ENCODE measurements around the gene SNX20. TPM values are rescaled to one million over a fixed set of nuclear protein-coding genes. Genes with fewer than 3 reads are reported as not detected.

SNX20 gene
- polyA plus RNA-seq, 1 experiment, result not detected

DNA sequence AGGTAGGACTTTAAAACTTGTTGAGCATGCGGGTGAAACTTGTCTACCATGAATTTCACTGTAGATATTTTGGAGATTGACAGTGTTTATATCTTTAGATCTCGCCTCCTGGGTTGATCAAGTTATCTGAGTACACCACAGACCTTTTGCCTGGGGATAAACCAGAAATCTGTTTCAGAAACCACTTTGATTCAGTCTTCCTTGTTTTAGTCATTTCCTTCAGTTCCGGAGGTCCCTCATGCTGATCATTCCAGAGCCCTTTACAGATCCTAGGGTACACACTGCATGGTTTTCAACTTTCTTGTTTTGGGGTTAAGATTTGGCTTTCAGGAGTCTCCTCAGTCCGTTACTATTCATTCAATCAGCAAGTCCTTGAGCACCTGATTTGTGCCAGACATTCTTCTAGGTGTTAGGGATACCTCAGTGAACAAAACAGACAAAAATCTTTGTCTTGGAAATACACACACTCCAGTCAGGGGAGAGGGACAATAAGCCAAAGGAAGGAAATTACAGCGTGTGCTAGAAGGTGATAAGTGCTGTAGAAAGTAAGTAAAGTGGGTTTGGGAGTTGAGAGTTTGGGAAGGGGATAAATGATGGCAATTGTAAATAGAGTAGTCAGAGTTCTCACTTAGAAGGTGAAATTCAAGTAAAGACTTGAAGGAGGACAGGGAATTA lies 24.5 kb upstream of the SNX20 start:
- ChIA-PET CTCF (no interaction called here), POLR2A (no interaction called here)
- no peak for DNase-seq (ENCODE audit: low read depth, low spot score)
- TF ChIP-seq, protein P1, sequence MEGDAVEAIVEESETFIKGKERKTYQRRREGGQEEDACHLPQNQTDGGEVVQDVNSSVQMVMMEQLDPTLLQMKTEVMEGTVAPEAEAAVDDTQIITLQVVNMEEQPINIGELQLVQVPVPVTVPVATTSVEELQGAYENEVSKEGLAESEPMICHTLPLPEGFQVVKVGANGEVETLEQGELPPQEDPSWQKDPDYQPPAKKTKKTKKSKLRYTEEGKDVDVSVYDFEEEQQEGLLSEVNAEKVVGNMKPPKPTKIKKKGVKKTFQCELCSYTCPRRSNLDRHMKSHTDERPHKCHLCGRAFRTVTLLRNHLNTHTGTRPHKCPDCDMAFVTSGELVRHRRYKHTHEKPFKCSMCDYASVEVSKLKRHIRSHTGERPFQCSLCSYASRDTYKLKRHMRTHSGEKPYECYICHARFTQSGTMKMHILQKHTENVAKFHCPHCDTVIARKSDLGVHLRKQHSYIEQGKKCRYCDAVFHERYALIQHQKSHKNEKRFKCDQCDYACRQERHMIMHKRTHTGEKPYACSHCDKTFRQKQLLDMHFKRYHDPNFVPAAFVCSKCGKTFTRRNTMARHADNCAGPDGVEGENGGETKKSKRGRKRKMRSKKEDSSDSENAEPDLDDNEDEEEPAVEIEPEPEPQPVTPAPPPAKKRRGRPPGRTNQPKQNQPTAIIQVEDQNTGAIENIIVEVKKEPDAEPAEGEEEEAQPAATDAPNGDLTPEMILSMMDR (IDR thresholded peaks at IDR 0.05; ENCODE audit: low read depth, low read length), result no peak
- H3K4me3 ChIP-seq (ENCODE audit: low read depth, low read length), result no peak overlapping the region
- H3K27ac ChIP-seq (ENCODE audit: low read depth, low read length), result no peak overlapping the region
- H3K27me3 ChIP-seq (ENCODE audit: control insufficient read depth, insufficient read depth, low read length), result no peaks in the 10 kb centered on the region
- H3K9me3 ChIP-seq (ENCODE audit: control insufficient read depth, insufficient read depth, low read length), result peaks cover 7% of the 10 kb centered on the region

DNA sequence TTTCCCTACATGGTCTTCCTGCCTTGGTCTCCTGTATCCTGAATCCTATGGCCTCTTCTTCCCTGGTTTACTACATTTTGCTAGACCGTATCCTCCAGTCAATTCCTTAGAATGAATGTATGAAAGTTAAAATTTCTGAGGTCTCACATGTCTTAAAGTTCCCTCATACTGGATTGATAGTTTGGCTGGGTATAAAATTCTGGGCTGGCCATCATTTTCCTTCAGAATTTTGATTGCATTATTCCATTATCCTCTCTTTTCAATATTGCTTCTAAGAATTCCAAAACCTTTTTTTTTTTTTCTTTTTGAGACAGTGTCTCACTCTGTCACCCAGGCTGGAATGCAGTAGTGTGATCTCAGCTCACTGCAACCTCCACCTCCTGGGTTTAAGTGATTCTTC lies 23.1 kb upstream of the SNX20 start:
- Histone ChIP-seq H3K27me3 (ENCODE audit: control insufficient read depth, insufficient read depth, low read length) (no peaks in the 10 kb centered on the region), H3K27ac (ENCODE audit: low read depth, low read length) (no peak overlapping the region), H3K4me3 (ENCODE audit: low read depth, low read length) (no peak overlapping the region), H3K9me3 (ENCODE audit: control insufficient read depth, insufficient read depth, low read length) (peaks cover 7% of the 10 kb centered on the region; the same call in 1 of the 2 replicates)
- no peak for DNase-seq (ENCODE audit: low read depth, low spot score)
- CTCF ChIA-PET, result interaction anchor here (0.8 kb wide), 1 partner anchor 102 kb away, joined by 3 read pairs; no protein-coding TSS in a partner anchor
- POLR2A ChIA-PET, result no interaction called here
- TF ChIP-seq, protein P1 (IDR thresholded peaks at IDR 0.05; ENCODE audit: low read depth, low read length), result no peak

DNA sequence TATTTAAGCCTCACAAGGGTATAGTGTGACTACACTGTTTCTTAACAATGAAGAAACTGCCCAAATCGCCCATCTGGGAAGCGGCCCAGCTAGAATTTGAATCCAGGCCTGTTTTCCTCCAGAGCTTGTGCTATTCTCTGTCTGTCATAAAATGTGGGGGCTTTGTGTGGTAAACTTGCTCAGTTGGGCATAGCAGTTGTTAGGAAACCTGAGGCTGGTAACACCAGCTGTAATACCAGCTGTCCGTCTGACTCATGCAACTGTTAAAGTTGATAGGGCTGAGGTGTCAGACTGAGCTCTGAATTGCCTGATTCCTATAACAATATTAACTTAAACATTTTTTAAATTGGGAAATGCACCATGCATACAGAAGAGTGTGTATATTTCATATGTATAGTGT lies 21.6 kb upstream of the SNX20 start:
- no peak overlapping the region for H3K27ac ChIP-seq (ENCODE audit: low read depth, low read length)
- peaks cover 7% of the 10 kb centered on the region; the same call in 1 of the 2 replicates for H3K9me3 ChIP-seq (ENCODE audit: control insufficient read depth, insufficient read depth, low read length)
- no peak overlapping the region for H3K4me3 ChIP-seq (ENCODE audit: low read depth, low read length)
- ChIA-PET POLR2A (no interaction called here), CTCF (interaction anchor here (1.4 kb wide), 1 partner anchor 37 kb away, joined by 4 read pairs; no protein-coding TSS in a partner anchor)
- no peaks in the 10 kb centered on the region for H3K27me3 ChIP-seq (ENCODE audit: control insufficient read depth, insufficient read depth, low read length)
- DNase-seq (ENCODE audit: low read depth, low spot score), result no peak
- TF ChIP-seq, protein P1 (IDR thresholded peaks at IDR 0.05; ENCODE audit: low read depth, low read length), result no peak

DNA sequence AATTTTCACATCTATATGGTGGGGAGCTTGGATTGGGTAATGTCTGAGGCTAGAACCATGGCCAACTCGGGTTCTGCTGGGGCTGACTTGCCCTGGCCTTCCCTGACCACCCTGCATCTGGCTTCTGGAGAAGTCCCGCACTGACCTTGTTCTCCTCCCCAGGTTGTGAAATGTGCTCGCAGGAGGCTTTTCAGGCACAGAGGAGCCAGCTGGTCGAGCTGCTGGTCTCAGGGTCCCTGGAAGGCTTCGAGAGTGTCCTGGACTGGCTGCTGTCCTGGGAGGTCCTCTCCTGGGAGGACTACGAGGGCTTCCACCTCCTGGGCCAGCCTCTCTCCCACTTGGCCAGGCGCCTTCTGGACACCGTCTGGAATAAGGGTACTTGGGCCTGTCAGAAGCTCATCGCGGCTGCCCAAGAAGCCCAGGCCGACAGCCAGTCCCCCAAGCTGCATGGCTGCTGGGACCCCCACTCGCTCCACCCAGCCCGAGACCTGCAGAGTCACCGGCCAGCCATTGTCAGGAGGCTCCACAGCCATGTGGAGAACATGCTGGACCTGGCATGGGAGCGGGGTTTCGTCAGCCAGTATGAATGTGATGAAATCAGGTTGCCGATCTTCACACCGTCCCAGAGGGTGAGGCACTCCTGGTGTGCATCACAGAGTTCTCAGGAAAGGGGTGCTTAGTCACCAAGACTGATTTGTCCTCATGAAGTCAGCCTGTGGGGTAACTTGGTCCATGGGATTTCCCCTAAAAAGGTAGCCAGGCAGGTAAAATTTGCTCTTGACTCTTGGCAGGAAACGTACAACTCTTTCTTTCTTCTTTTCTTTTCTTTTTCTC lies 18.4 kb upstream of the SNX20 start:
- POLR2A ChIA-PET, result no interaction called here
- TF ChIP-seq, protein P1 (IDR thresholded peaks at IDR 0.05; ENCODE audit: low read depth, low read length), result no peak
- no peak overlapping the region for H3K4me3 ChIP-seq (ENCODE audit: low read depth, low read length)
- DNase-seq (ENCODE audit: low read depth, low spot score), result no peak
- H3K27me3 ChIP-seq (ENCODE audit: control insufficient read depth, insufficient read depth, low read length), result peaks cover under 1% of the 10 kb centered on the region
- CTCF ChIA-PET, result interaction anchor here (1.2 to 1.6 kb wide), 2 partner anchors 33 to 106 kb away, joined by 3 to 4 read pairs; no protein-coding TSS in a partner anchor
- H3K27ac ChIP-seq (ENCODE audit: low read depth, low read length), result no peak overlapping the region
- peaks cover 6% of the 10 kb centered on the region; the same call in 1 of the 2 replicates for H3K9me3 ChIP-seq (ENCODE audit: control insufficient read depth, insufficient read depth, low read length)
